Endothelial cell (in vitro differentiated cells): Measurements from ENCODE around the gene FBXL20. TPM values are rescaled to one million over a fixed set of nuclear protein-coding genes. Genes with fewer than 3 reads are reported as not detected.

Source experiments
- DNase-seq: peaks from one replicate; pipeline ENCODE4 v3.0.0; 2021; ENCODE audit warnings: low spot score
- H3K27ac Mint-ChIP-seq: one replicate; pipeline ENCODE4 v1.8.0; 2021; ENCODE audit warnings: mixed read lengths, inconsistent platforms; ENCODE audit not compliant: unreplicated experiment
- H3K27me3 Mint-ChIP-seq: one replicate; pipeline ENCODE4 v1.8.0; 2021; ENCODE audit warnings: mild to moderate bottlenecking, moderate library complexity, mixed read lengths, inconsistent platforms; ENCODE audit not compliant: unreplicated experiment
- H3K36me3 Mint-ChIP-seq: one replicate; pipeline ENCODE4 v1.8.0; 2021; ENCODE audit warnings: mild to moderate bottlenecking, low read depth, mixed read lengths, inconsistent platforms; ENCODE audit not compliant: unreplicated experiment
- H3K4me1 Mint-ChIP-seq: one replicate; pipeline ENCODE4 v1.8.0; 2021; ENCODE audit warnings: mild to moderate bottlenecking, mixed read lengths, inconsistent platforms; ENCODE audit not compliant: unreplicated experiment
- H3K4me3 Mint-ChIP-seq: one replicate; pipeline ENCODE4 v1.8.0; 2021; ENCODE audit warnings: mild to moderate bottlenecking, mixed read lengths, inconsistent platforms; ENCODE audit not compliant: unreplicated experiment
- H3K9me3 Mint-ChIP-seq: one replicate; pipeline ENCODE4 v1.8.0; 2021; ENCODE audit warnings: mixed read lengths, inconsistent platforms; ENCODE audit not compliant: unreplicated experiment
- CTCF ChIP-seq: fragments of 200-600 bp; sonication (generic); IDR thresholded peaks from one replicate; pipeline ENCODE4 v1.5.0; 2021; ENCODE audit warnings: antibody characterized with exemption; ENCODE audit not compliant: unreplicated experiment
- total RNA-seq: library from RNA; stranded (reverse); fragmentation: NEBNext Ultra II Directional; extraction: Animal tissue kit (Norgen Biotek cat#: 25700); gene quantifications from one replicate; pipeline ENCODE4 v1.2.1, GENCODE V29; 2021; ENCODE audit not compliant: unreplicated experiment

The FBXL20 gene
- total RNA-seq, 1 donor from 2014 or later, result 26.6 TPM

- H3K36me3 Mint-ChIP-seq, result no peaks in the 10 kb centered on the region
- H3K4me3 Mint-ChIP-seq, result no peak overlapping the region
- H3K4me1 Mint-ChIP-seq, result peaks cover 5% of the 10 kb centered on the region
- no peak overlapping the region for H3K27ac Mint-ChIP-seq
- no peaks in the 10 kb centered on the region for H3K9me3 Mint-ChIP-seq
- no peaks in the 10 kb centered on the region for H3K27me3 Mint-ChIP-seq
- no peak for TF ChIP-seq CTCF
- no peak for DNase-seq
These were observed 37.0 kb downstream of the FBXL20 start for GRCh38 chr17:39364236-39365025.

DNA sequence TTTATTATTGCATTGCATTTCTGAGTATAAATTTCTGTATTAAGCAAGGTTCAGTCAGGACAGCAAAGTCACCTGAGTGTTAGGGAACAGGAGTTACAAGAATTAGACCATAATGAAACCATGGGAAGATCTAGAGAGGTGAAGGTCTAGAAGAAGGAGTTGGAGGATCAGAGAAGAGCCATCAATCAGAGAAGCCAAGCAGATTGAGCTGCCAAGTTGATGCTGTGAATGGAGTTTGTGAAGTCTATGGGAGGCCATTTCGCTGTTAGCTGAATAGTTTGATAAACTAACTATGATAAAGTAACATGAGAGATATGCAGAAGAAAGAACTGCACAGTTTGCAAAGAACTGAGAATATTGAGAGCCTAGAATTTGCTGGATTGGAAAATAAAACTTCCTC lies 40.4 kb downstream of the FBXL20 start:
- TF ChIP-seq CTCF, result no peak
- Mint-ChIP-seq H3K9me3 (no peaks in the 10 kb centered on the region), H3K27me3 (no peaks in the 10 kb centered on the region), H3K4me1 (peaks cover under 1% of the 10 kb centered on the region), H3K27ac (no peak overlapping the region), H3K4me3 (no peak overlapping the region), H3K36me3 (no peaks in the 10 kb centered on the region)
- no peak for DNase-seq

DNA sequence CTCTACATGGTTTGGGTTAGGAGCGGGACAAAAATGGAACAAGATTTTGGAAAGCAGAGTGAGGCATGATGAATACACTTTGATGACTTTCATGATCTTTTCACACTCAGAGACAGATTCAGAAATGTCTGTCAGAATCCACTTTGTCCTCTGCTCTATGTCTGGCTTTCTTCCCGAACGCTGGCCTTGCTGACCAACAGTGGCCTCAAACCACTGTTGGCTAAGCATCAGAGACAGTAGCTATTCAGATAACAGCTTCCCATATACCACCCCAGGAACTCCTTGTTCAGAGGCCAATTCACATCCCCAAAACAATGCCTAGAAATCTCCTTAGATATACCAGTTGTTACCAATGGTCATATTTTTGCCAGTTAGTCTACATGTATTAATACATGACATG lies 40.9 kb downstream of the FBXL20 start:
- Mint-ChIP-seq H3K27me3 (no peaks in the 10 kb centered on the region), H3K4me1 (no peaks in the 10 kb centered on the region), H3K9me3 (no peaks in the 10 kb centered on the region), H3K36me3 (no peaks in the 10 kb centered on the region), H3K4me3 (no peak overlapping the region), H3K27ac (no peak overlapping the region)
- DNase-seq, result no peak
- no peak for TF ChIP-seq CTCF

GRCh38 chr17:39359994-39360393 lies 41.4 kb downstream of the FBXL20 start:
- H3K4me3 Mint-ChIP-seq, result no peak overlapping the region
- DNase-seq, result no peak
- no peaks in the 10 kb centered on the region for H3K9me3 Mint-ChIP-seq
- H3K4me1 Mint-ChIP-seq, result no peaks in the 10 kb centered on the region
- no peaks in the 10 kb centered on the region for H3K27me3 Mint-ChIP-seq
- TF ChIP-seq CTCF, result no peak
- no peaks in the 10 kb centered on the region for H3K36me3 Mint-ChIP-seq
- H3K27ac Mint-ChIP-seq, result no peak overlapping the region

- H3K27ac Mint-ChIP-seq, result no peak overlapping the region
- no peaks in the 10 kb centered on the region for H3K27me3 Mint-ChIP-seq
- H3K4me1 Mint-ChIP-seq, result no peaks in the 10 kb centered on the region
- TF ChIP-seq CTCF, result no peak
- H3K4me3 Mint-ChIP-seq, result no peak overlapping the region
- H3K36me3 Mint-ChIP-seq, result no peaks in the 10 kb centered on the region
- DNase-seq, result no peak
- H3K9me3 Mint-ChIP-seq, result no peaks in the 10 kb centered on the region
These were observed 43.4 kb downstream of the FBXL20 start for GRCh38 chr17:39357986-39358385.
